SH-SY5Y (cell line): ENCODE results near the gene CLDN4.

Experiments used
- GATA2 ChIP-seq: IDR thresholded peaks from 2 replicates; pipeline ENCODE4 v1.6.1; 2011; ENCODE audit warnings: mild to moderate bottlenecking, low read depth, low read length
- GATA3 ChIP-seq: IDR thresholded peaks from 2 replicates; pipeline ENCODE4 v1.6.1; 2011; ENCODE audit warnings: low read depth, mild to moderate bottlenecking, low read length, moderate library complexity

DNA sequence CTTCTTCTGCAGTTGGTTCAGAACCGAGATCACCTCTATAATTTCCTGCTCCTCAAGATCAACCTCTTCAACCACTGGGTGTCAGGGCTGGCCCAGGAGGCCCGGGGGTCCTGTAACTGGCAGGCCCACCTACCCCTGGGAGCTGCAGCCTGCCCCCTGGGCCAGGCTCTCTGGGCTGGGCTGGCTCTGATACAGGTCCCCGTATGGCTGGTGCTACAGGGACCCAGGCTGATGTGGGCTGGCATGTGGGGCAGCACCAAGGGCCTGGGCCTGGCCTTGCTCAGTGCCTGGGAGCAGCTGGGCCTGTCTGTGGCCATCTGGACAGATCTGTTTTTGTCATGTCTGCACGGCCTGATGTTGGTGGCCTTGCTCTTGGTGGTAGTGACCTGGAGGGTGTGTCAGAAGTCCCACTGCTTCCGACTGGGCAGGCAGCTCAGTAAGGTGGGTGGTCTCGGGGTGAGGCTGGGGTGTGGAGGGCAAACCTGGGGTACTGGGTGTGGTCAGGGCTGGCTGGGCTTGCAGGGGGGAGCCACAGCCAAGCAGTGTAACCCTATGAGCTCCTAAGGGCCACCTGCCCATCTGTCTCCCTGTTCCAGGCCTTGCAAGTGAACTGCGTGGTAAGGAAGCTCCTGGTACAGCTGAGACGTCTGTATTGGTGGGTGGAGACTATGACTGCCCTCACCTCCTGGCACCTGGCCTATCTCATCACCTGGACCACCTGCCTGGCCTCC lies 34.4 kb downstream of the CLDN4 start:
- TF ChIP-seq GATA3 (no peak), GATA2 (no peak)
